ENCODE results near the gene ALDH2.
"Not testable (repeated sequence)": the region's sequence is repeated elsewhere in the genome, so short reads cannot be mapped to it uniquely, and the experiment has no call there.

ALDH2 gene

GRCh38 chr12:111829635-111830034 lies 62.9 kb downstream of the ALDH2 start:
- DNase-seq = not testable (repeated sequence)

GRCh38 chr12:111834740-111835386 lies 68.1 kb downstream of the ALDH2 start:
- peak; percentile 11 to 48 for DNase-seq

- not testable (repeated sequence) for DNase-seq
Observed at GRCh38 chr12:111835531-111836181, 68.9 kb downstream of the ALDH2 start.

- peak; percentile 88 to 96 for DNase-seq
Observed at GRCh38 chr12:111838353-111838752, 71.6 kb downstream of the ALDH2 start.

GRCh38 chr12:111840807-111841206 lies 74.1 kb downstream of the ALDH2 start:
- no peak for DNase-seq

GRCh38 chr12:111841236-111841749 lies 74.6 kb downstream of the ALDH2 start:
- peak in 1 of 2 experiments; percentile 19 for DNase-seq

GRCh38 chr12:111841750-111842555 lies 75.2 kb downstream of the ALDH2 start, which contains the start of gene MAPKAPK5:
Gene MAPKAPK5, plus strand, starts transcription at chr12:111842228. Its CDS starts 506 bp downstream, at chr12:111842734.
- DNase-seq = peak; percentile 89 to 94

- no peak for DNase-seq
Observed at GRCh38 chr12:111842556-111843396, 76.0 kb downstream of the ALDH2 start.

GRCh38 chr12:111846016-111846415 lies 79.3 kb downstream of the ALDH2 start:
- DNase-seq = peak in 1 of 2 experiments; percentile 28

- DNase-seq = no peak
Observed at GRCh38 chr12:111850526-111850925, 83.8 kb downstream of the ALDH2 start.

- DNase-seq = no peak
Observed at GRCh38 chr12:111858186-111858585, 91.5 kb downstream of the ALDH2 start.

- no peak for DNase-seq
Observed at GRCh38 chr12:111858778-111859177, 92.0 kb downstream of the ALDH2 start.

- no peak for DNase-seq
Observed at GRCh38 chr12:111864913-111865312, 98.2 kb downstream of the ALDH2 start.

All from NCI-H524 (cell line).